Liver (tissue), 9 donors: ENCODE results near the gene LTV1. TPM values are rescaled to one million over a fixed set of nuclear protein-coding genes. Genes with fewer than 3 reads are reported as not detected.

Source experiments
- DNase-seq: peaks from one replicate; pipeline ENCODE4 v3.0.0-alpha.2; 2017; ENCODE audit warnings: low spot score
- H3K27ac ChIP-seq, 2 donors: one replicate each; pipeline ENCODE4 v1.7.0; 2013; ENCODE audit warnings: inconsistent platforms in 2 of 2, low read length in 2 of 2, control low read depth in 1 of 2, low read depth in 1 of 2, mild to moderate bottlenecking in 1 of 2
- H3K27me3 ChIP-seq, 4 donors: one replicate each; pipeline versions ENCODE4 v1.6.1 to v1.7.0; 2013; ENCODE audit warnings: low read length in 3 of 4, inconsistent platforms in 1 of 4, mild to moderate bottlenecking in 1 of 4, moderate library complexity in 1 of 4; ENCODE audit not compliant: control insufficient read depth in 4 of 4, insufficient read depth in 4 of 4
- H3K36me3 ChIP-seq, 4 donors: one replicate each; pipeline versions ENCODE4 v1.6.1 to v1.7.0; 2013; ENCODE audit warnings: low read length in 3 of 4, mild to moderate bottlenecking in 3 of 4, low read depth in 1 of 4, moderate library complexity in 1 of 4; ENCODE audit not compliant: control insufficient read depth in 4 of 4, insufficient read depth in 3 of 4
- H3K4me1 ChIP-seq, 4 donors: one replicate each; pipeline versions ENCODE4 v1.6.1 to v1.7.0; 2013; ENCODE audit warnings: low read length in 3 of 4, mild to moderate bottlenecking in 3 of 4, moderate library complexity in 1 of 4; ENCODE audit not compliant: control insufficient read depth in 4 of 4, insufficient read depth in 4 of 4
- H3K4me3 ChIP-seq, 3 donors: one replicate each; pipeline versions ENCODE4 v1.6.1 to v1.7.0; 2013; ENCODE audit warnings: low read length in 3 of 3, control low read depth in 1 of 3, low read depth in 1 of 3, mild to moderate bottlenecking in 1 of 3
- H3K9ac ChIP-seq, 2 donors: one replicate each; pipeline ENCODE4 v1.7.0; 2013; ENCODE audit warnings: low read length in 2 of 2, mild to moderate bottlenecking in 2 of 2, moderate library complexity in 2 of 2, control low read depth in 1 of 2, low read depth in 1 of 2
- H3K9me3 ChIP-seq, 4 donors: one replicate each; pipeline versions ENCODE4 v1.6.1 to v1.7.0; 2013; ENCODE audit warnings: low read length in 3 of 4; ENCODE audit not compliant: control insufficient read depth in 4 of 4
- EGR1 ChIP-seq, 2 donors: IDR thresholded peaks; 2 replicates each; pipeline ENCODE4 v1.6.1; 2016 to 2018; ENCODE audit warnings: antibody characterized with exemption in 2 of 2, low read depth in 2 of 2
- FOXA1 ChIP-seq: IDR thresholded peaks from 2 replicates; pipeline ENCODE4 v1.6.1; 2016; ENCODE audit warnings: antibody characterized with exemption
- FOXA2 ChIP-seq: IDR thresholded peaks from 2 replicates; pipeline ENCODE4 v1.6.1; 2016; ENCODE audit warnings: antibody characterized with exemption
- GABPA ChIP-seq, 2 donors: IDR thresholded peaks in 1 of 2; conservative IDR thresholded peaks in 1 of 2; 2 replicates each; pipeline ENCODE4 v1.6.1; 2016; ENCODE audit warnings: antibody characterized with exemption in 2 of 2, mild to moderate bottlenecking in 1 of 2, moderate library complexity in 1 of 2
- HNF4A ChIP-seq, 2 donors: conservative IDR thresholded peaks; 2 replicates each; pipeline ENCODE4 v1.6.1; 2016; ENCODE audit warnings: antibody characterized with exemption in 2 of 2, mild to moderate bottlenecking in 2 of 2
- HNF4G ChIP-seq: IDR thresholded peaks from 2 replicates; pipeline ENCODE4 v1.6.1; 2016; ENCODE audit warnings: antibody characterized with exemption
- JUND ChIP-seq, 2 donors: IDR thresholded peaks; 2 replicates each; pipeline ENCODE4 v1.6.1; 2016; ENCODE audit warnings: antibody characterized with exemption in 2 of 2
- NR2F2 ChIP-seq: IDR thresholded peaks from 2 replicates; pipeline ENCODE4 v1.6.1; 2016; ENCODE audit warnings: antibody characterized with exemption
- RAD21 ChIP-seq, 2 donors: IDR thresholded peaks; 2 replicates each; pipeline ENCODE4 v1.6.1; 2016; ENCODE audit warnings: antibody characterized with exemption in 2 of 2, mild to moderate bottlenecking in 2 of 2
- RXRA ChIP-seq, 2 donors: IDR thresholded peaks; 2 replicates each; pipeline ENCODE4 v1.6.1; 2017 to 2018; ENCODE audit warnings: antibody characterized with exemption in 2 of 2, mild to moderate bottlenecking in 1 of 2
- SP1 ChIP-seq: IDR thresholded peaks from 2 replicates; pipeline ENCODE4 v1.6.1; 2018; ENCODE audit warnings: antibody characterized with exemption, mild to moderate bottlenecking
- TAF1 ChIP-seq: conservative IDR thresholded peaks from 2 replicates; pipeline ENCODE4 v1.6.1; 2016; ENCODE audit warnings: antibody characterized with exemption, mild to moderate bottlenecking
- YY1 ChIP-seq: IDR thresholded peaks from 2 replicates; pipeline ENCODE4 v1.6.1; 2016; ENCODE audit warnings: antibody characterized with exemption, mild to moderate bottlenecking
- WGBS: extraction: QIAGEN DNeasy Blood & Tissue Kit; methylation state at CpG from one replicate; pipeline ENCODE4 v1.1.7; 2013; 5-methylcytosine and 5-hydroxymethylcytosine counted together
- polyA plus RNA-seq, 2 donors: library from polyadenylated mRNA; stranded (reverse) in 1 of 2; unstranded in 1 of 2; fragments of 200-250 nt in 1 of 2; fragments of >200 nt in 1 of 2; fragmentation: Nextera tagmentation in 1 of 2; extraction: Ambion mirVana in 1 of 2; gene quantifications; one replicate each; pipeline versions ENCODE4 v1.2.1 to v1.2.3, GENCODE V29; 2013 to 2015
- total RNA-seq, 2 donors: library from RNA; depleted of rRNA; stranded (reverse); fragments of >200 nt; gene quantifications; one replicate each; pipeline ENCODE4 v1.2.3, GENCODE V29; 2014
- TF ChIP-seq, protein P1 (sequence below): IDR thresholded peaks from 2 replicates; pipeline ENCODE4 v1.6.1; 2016; ENCODE audit warnings: antibody characterized with exemption
- TF ChIP-seq, protein P2 (sequence below): fragments of 150-350 bp; IDR thresholded peaks from 2 replicates; pipeline ENCODE4 v1.5.1; 2017; ENCODE audit warnings: improper control_type of control experiment, low read depth, low read length; ENCODE audit not compliant: missing input control
- TF ChIP-seq, protein P3 (sequence below): IDR thresholded peaks from 2 replicates; pipeline ENCODE4 v1.6.1; 2016; ENCODE audit warnings: antibody characterized with exemption
- TF ChIP-seq, protein P4 (sequence below): IDR thresholded peaks from 2 replicates; pipeline ENCODE4 v1.6.1; 2016; ENCODE audit warnings: antibody characterized with exemption
- TF ChIP-seq, protein P5 (sequence below): IDR thresholded peaks from 2 replicates; pipeline ENCODE4 v1.6.1; 2016; ENCODE audit warnings: antibody characterized with exemption, mild to moderate bottlenecking
- donor health status: healthy.
- donor health status: healthy.
- donor health status: healthy.
- donor health status: healthy.
- donor health status: healthy.

The LTV1 gene
- total and polyA plus RNA-seq, 4 donors: 8.7 to 14.5 (median 13.1) TPM

DNA sequence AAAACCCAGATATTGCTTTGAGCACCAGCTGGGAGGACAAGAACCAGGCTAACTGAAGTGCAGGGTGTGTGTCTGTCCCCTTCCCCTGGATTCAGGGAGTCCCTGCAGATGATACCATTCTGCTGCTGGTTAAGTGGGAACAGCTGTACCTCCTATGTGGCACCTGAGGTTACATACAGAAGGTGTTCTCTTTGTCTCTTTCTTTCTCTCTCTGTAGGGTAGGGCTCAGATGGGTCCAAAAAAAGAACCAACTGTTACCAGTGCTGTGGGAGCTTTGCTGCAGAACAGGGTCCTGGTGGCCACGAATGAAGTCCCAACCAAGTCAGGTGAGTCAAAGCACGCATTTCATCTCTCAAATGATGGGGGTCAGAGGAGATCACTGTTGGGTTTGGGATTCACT, 59.7 kb downstream of the LTV1 start:
- TF ChIP-seq JUND (IDR thresholded peaks at IDR 0.05): no peak
- TF ChIP-seq, protein P1, sequence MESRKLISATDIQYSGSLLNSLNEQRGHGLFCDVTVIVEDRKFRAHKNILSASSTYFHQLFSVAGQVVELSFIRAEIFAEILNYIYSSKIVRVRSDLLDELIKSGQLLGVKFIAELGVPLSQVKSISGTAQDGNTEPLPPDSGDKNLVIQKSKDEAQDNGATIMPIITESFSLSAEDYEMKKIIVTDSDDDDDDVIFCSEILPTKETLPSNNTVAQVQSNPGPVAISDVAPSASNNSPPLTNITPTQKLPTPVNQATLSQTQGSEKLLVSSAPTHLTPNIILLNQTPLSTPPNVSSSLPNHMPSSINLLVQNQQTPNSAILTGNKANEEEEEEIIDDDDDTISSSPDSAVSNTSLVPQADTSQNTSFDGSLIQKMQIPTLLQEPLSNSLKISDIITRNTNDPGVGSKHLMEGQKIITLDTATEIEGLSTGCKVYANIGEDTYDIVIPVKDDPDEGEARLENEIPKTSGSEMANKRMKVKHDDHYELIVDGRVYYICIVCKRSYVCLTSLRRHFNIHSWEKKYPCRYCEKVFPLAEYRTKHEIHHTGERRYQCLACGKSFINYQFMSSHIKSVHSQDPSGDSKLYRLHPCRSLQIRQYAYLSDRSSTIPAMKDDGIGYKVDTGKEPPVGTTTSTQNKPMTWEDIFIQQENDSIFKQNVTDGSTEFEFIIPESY: no peak
- TF ChIP-seq, protein P2, sequence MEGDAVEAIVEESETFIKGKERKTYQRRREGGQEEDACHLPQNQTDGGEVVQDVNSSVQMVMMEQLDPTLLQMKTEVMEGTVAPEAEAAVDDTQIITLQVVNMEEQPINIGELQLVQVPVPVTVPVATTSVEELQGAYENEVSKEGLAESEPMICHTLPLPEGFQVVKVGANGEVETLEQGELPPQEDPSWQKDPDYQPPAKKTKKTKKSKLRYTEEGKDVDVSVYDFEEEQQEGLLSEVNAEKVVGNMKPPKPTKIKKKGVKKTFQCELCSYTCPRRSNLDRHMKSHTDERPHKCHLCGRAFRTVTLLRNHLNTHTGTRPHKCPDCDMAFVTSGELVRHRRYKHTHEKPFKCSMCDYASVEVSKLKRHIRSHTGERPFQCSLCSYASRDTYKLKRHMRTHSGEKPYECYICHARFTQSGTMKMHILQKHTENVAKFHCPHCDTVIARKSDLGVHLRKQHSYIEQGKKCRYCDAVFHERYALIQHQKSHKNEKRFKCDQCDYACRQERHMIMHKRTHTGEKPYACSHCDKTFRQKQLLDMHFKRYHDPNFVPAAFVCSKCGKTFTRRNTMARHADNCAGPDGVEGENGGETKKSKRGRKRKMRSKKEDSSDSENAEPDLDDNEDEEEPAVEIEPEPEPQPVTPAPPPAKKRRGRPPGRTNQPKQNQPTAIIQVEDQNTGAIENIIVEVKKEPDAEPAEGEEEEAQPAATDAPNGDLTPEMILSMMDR: no peak
- TF ChIP-seq, protein P3, sequence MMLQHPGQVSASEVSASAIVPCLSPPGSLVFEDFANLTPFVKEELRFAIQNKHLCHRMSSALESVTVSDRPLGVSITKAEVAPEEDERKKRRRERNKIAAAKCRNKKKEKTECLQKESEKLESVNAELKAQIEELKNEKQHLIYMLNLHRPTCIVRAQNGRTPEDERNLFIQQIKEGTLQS: no peak
- TF ChIP-seq, protein P4, sequence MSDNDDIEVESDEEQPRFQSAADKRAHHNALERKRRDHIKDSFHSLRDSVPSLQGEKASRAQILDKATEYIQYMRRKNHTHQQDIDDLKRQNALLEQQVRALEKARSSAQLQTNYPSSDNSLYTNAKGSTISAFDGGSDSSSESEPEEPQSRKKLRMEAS: no peak
- no peak for TF ChIP-seq HNF4G
- no peak for TF ChIP-seq YY1
- no peak for TF ChIP-seq GABPA (IDR thresholded peaks at IDR 0.05 in 1 of 2, conservative IDR thresholded peaks at IDR 0.05 in 1 of 2)
- TF ChIP-seq SP1: no peak
- TF ChIP-seq FOXA1: no peak
- TF ChIP-seq HNF4A (conservative IDR thresholded peaks at IDR 0.05): no peak
- TF ChIP-seq FOXA2: no peak
- no peak for TF ChIP-seq TAF1
- TF ChIP-seq EGR1 (IDR thresholded peaks at IDR 0.05; ENCODE audit: low read depth in 2 of 2): no peak
- no peak for TF ChIP-seq RXRA (IDR thresholded peaks at IDR 0.05)
- TF ChIP-seq, protein P5, sequence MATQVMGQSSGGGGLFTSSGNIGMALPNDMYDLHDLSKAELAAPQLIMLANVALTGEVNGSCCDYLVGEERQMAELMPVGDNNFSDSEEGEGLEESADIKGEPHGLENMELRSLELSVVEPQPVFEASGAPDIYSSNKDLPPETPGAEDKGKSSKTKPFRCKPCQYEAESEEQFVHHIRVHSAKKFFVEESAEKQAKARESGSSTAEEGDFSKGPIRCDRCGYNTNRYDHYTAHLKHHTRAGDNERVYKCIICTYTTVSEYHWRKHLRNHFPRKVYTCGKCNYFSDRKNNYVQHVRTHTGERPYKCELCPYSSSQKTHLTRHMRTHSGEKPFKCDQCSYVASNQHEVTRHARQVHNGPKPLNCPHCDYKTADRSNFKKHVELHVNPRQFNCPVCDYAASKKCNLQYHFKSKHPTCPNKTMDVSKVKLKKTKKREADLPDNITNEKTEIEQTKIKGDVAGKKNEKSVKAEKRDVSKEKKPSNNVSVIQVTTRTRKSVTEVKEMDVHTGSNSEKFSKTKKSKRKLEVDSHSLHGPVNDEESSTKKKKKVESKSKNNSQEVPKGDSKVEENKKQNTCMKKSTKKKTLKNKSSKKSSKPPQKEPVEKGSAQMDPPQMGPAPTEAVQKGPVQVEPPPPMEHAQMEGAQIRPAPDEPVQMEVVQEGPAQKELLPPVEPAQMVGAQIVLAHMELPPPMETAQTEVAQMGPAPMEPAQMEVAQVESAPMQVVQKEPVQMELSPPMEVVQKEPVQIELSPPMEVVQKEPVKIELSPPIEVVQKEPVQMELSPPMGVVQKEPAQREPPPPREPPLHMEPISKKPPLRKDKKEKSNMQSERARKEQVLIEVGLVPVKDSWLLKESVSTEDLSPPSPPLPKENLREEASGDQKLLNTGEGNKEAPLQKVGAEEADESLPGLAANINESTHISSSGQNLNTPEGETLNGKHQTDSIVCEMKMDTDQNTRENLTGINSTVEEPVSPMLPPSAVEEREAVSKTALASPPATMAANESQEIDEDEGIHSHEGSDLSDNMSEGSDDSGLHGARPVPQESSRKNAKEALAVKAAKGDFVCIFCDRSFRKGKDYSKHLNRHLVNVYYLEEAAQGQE: no peak
- TF ChIP-seq RAD21 (IDR thresholded peaks at IDR 0.05): no peak
- H3K27ac ChIP-seq: no peak overlapping the region
- H3K9me3 ChIP-seq: no peaks in the 10 kb centered on the region
- no peak for DNase-seq
- H3K4me1 ChIP-seq: no peaks in the 10 kb centered on the region
- H3K9ac ChIP-seq: no peak overlapping the region
- H3K36me3 ChIP-seq: no peaks in the 10 kb centered on the region
- WGBS: 84% methylated on average over 2 of the region's 2 CpGs
- H3K4me3 ChIP-seq: no peak overlapping the region
- H3K27me3 ChIP-seq: no peaks in the 10 kb centered on the region

DNA sequence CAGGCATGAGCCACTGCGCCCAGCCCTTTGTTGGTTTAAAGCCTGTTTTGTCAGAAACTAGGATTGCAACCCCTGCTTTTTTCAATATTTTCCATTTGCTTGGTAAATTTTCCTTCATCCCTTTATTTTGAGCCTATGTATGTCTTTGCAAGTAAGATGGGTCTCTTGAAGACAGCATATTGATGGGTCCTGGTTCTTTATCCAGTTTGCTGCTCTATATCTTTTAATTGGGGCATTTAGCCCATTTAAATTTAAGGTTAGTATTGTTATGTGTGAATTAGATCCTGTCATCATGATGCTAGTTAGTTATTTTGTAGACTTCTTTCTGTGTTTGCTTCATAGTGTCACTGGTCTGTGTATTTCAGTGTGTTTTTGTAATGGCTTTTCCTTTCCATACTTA, 67.9 kb downstream of the LTV1 start:
- TF ChIP-seq HNF4A (conservative IDR thresholded peaks at IDR 0.05) (no peak), NR2F2 (no peak), FOXA2 (no peak), SP1 (no peak), FOXA1 (no peak), RXRA (IDR thresholded peaks at IDR 0.05) (no peak), TAF1 (no peak)
- TF ChIP-seq, protein P3: no peak
- TF ChIP-seq, protein P2: no peak

More for the DNA sequence above, 67.9 kb downstream of the LTV1 start:
- no peak overlapping the region for H3K27ac ChIP-seq
- WGBS: 92% methylated on average over 1 of the region's 1 CpG
- H3K27me3 ChIP-seq: no peaks in the 10 kb centered on the region
- no peak for DNase-seq
- no peaks in the 10 kb centered on the region for H3K4me1 ChIP-seq
- H3K4me3 ChIP-seq: no peak overlapping the region
- H3K36me3 ChIP-seq: no peaks in the 10 kb centered on the region
- H3K9me3 ChIP-seq: peaks cover 0 to 1% (median 0%) of the 10 kb centered on the region in 4 donors
- H3K9ac ChIP-seq: no peak overlapping the region
